HG02571 (cell line): ENCODE data around the gene ACOX1.

Experiments used
- ATAC-seq: cut with Tn5 transposase; IDR thresholded peaks from one replicate; pipeline ENCODE4 v1.9.1; 2021; ENCODE audit warnings: mild to moderate bottlenecking, moderate library complexity; ENCODE audit not compliant: unreplicated experiment

The ACOX1 gene

DNA sequence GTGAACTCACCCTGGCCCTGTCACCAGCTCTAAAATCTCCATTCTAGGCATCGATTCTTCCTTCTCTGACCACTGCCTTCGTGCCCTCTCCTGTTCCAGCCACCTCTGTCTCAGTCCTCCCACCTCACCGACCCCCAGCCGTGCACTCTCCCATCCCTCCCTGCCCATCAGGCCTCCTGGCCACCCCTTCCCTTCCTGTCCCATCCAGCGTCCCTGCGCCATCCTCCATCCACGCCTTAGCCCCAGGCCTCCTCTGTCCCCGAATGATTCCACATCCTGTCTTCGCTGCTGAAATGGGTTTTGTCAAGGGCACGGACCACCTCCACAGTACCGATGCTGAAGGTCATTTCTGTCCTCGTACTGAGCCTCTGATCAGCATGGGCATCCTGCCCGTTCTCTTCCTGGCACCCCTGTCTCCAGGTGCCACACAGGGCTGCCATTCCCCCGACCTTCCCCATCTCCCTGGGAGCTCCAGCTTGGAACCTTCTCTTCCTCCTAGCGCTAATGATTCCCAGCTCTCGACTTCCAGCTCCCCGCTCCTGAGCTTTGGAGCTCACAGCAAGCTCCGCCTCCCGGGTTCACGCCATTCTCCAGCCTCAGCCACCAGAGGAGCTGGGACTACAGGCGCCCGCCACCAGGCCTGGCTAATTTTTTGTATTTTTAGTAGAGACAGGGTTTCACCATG is 84.8 kb downstream of the ACOX1 start:
- ATAC-seq, result no peak

DNA sequence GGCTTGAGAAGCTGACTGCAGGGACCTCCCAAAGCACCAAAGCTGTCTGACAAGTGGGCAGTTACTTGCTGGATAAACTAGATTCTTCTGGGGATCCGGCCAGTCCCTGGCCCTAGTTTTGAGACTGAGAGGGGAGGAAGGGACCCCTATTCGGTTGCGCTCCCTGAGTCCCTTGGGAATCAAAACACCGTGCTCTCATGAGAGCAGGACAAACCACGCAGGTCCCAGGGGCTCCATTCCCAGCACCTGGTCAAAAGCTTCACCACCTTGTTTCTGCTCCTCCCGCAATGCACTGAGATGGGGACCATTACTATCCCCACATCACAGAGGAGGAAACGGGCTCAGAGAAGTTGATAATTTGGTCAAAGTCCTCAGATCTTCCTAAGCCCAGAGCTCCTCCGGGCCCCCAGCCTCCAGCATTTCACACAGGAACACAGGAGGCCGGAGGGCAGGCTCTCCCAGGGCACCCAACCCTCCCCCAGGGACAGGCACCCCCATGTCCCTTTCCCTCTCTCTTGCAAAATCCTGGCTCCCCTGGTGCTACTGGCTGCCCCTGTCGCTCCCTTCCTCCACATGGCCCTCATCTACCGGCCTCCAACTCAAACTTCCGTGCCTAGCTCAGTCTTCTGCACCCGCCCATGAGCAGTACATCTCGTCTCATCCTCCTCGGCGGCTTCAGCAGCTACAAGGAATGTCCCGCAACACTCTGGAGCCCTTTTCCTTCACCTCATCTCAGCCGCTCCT is 85.5 kb downstream of the ACOX1 start:
- ATAC-seq, result no peak

DNA sequence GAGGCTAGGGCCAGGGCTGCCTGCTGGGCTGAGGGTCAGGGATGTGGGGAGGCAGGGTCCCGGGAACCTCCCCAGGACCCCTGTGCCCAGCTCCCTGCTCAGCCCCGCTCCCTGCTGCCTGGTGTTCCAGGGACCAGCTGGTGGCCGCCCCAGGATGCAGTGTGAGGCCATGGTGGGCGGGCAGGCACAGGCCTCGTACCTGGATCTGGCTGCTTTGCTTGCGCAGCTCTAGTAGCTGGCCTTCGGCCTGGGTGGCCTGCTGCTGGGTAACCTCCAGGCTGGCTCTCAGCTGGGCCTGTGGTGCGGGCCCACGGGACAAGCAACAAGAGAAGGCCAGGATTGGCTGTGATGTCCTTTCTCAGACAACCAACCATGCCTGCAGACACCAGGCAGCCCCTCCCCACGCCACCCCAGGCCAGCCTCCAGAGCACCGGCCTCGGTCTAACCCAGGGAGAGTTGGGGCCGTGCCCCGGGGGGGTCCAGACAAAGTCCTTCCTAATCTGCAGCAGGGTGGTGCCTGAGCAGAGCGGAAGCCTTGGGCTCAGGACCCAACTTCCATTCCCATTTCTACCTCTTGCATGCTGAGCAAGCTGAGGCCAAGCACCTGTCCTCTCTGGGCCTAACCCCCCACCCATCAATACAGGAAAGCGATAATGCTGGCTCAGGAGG is 86.3 kb downstream of the ACOX1 start:
- ATAC-seq, result no peak

DNA sequence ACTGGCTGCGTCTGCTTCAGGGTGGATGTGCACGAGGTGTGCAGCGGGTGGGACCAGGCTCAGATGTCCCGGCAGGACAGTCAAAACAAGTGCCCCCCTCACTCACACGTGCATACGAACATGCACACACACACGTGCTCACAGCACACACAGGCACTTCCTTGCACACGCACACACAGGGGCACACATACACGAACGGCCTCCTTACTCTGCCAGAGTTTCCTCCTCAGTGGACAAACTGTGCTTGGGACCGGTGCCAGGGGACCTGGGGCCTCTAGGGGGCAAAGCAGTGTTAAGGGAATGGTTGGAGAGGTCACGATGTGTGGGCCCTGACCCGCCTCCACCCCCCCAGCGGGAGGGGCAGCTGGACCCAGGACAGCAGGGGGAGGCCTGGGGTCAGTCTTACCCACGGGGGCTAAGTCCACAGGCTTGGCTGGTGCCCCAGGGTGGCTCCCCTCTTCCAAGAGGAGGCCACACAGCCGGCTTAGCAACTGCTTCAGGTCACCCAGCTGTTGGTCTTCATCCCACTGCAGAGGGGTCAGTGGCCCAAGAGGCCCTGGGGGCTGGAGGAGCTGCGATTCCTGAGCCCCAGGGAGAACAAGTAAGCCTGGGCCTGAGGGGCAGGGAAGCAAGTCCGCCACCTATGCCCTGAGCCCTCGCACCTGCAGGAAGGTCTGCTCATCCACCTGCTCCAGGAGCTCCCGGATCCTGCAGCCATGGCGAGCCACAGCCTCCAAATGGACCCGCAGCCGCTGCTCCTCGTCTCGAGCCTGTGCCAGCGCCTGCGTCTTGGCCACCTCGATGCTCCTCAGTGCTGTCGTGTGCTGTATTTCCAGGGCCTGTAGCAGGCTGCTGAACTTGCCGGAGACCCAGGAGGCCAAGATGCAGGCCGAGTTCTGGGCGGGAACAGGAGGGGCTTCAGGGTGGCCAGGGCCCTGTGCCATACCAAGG is 87.1 kb downstream of the ACOX1 start:
- ATAC-seq, result no peak
